Parietal lobe (tissue), 1 donor: ENCODE measurements around the gene FSTL5. TPM values are rescaled to one million over a fixed set of nuclear protein-coding genes. Genes with fewer than 3 reads are reported as not detected.

Source experiments
- total RNA-seq: library from RNA; depleted of rRNA; stranded (reverse); fragments of >200 nt; gene quantifications from one replicate; pipeline ENCODE4 v1.2.3, GENCODE V29; 2014

Gene FSTL5
- total RNA-seq, result 32.2 TPM

GRCh38 chr4:162163892-162164759 lies at the start of gene FSTL5:
Gene FSTL5, minus strand, starts transcription at chr4:162164000. Its CDS starts 52,604 bp downstream, at chr4:162111396.

